DMS 273 (cell line): ENCODE results near the gene CDH26.

Experiments used
- DNase-seq: peaks from one replicate; lab custom pipeline; 2025; ENCODE audit not compliant: unreplicated experiment; lab: John Stamatoyannopoulos, UW

The CDH26 gene

DNA sequence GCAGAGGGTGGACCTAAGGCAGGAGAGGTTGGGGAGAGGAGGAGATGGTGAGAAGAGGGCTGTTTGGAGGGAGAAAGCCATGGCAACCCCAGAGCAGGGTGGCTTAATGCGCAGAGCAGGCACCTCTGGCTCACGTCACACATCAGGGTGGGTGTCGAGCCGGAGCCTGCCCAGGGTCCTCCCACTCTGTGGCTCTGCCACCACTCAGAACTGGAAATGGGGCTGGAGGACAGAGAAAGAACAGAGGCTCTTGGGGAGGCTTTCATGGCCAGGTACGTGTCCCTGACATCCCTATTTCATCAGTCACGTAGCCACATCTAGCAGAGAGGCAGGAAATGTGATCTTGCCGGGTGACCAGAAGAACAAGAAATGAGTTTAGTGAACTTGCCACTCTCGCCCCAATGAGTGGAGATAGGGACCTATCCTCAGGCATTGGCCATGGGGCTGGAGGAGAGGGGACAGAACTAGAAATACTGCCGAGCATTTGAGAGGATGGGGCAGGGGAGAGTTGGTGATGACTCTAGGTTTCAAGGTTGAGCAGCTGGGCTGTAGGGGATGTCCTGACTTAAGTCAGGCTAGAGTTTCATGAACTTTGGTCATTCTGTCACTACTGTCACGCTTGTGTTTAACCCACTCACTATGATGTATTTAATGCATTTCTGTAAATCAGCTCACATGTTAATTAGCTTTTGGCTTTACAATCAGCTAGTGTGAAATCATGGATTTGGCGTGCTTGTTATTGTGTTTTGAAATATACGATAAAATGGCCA, 52.7 kb downstream of the CDH26 start:
- DNase-seq = peak; percentile 28

DNA sequence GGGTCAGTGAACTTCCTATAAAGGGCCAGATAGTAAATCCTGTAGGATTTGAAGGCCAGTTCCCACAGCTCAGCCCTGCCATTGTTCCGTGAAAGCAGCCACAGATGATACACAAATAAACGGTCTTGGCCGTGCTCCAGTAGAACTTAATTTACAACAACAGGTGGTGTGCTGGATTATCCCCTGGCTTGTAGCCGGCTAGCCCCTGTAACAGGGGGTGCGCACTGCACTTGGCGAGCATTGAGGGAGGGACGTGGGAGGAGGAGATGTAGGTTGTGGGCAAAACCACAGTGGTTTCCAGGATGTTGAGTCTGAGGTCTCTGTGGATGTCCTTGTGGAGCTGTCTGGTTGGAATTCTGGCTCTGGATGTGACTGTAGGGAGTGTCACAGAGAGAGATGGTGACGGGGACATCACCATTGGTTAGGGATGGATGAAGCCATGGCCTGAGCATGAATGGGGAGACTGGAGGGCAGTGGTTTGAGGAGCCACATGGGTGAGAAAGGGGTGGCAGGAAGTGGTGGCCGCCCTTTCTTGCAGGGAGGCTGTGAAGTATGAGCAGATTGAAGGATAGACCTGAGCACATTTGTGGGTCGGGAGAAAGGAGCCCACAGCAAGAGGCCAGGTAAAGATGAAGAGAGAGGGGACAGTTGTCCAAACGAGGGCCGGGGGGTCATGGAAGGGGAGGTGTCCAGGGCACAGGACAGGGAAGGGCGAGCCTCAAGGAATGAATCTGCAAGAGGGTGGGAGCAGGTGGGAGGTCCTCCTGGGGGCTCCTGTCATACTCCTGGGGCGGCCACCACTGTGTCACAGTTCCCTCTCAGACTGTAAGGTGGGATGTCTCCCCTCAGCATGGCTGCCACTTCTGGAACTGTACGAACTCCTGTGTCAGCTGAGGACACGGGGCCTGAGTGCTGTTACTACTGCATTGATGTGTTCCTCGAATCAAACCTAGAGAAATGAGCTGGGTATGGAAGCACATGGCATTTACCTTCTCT, 53.6 kb downstream of the CDH26 start:
- peak; percentile 91 for DNase-seq

DNA sequence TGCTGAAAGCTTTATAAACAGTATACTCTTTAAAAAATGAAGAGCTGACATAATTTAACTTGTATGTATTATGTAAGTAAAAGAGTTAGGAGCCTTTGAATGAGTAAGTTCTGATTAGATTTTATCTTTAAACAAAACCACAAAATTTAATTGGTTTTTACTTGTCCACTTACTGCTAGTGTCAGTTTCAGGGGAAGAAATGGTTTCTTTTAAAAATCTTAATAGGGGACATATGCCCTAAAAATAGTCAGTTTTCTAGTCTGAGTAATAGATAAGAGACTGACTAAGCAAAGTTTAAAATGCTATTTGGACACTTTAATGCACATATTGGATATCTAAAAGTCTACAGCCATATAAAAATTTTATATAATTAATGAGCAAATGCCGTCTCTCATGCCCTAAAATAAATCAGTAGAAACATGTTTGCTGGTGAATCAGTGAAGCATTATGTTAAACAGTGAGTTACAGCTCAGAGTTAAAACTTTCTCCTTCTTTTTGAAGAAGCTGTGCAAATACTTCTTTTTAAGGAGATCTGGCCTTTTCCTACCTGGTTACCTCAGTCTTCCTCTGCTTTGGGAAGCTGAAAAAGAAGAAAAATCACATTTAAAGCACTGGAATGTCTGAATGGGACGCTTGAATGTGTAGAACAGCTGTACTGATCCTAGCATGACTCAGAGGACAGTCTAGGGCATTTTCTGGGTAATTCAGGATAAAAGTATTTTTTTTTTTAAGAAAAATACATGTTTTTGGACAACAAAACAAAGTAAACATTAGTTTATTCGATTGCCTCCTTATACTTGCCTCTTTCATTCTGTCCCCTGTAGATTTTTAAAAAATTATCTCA, 55.3 kb downstream of the CDH26 start:
- DNase-seq = no peak

DNA sequence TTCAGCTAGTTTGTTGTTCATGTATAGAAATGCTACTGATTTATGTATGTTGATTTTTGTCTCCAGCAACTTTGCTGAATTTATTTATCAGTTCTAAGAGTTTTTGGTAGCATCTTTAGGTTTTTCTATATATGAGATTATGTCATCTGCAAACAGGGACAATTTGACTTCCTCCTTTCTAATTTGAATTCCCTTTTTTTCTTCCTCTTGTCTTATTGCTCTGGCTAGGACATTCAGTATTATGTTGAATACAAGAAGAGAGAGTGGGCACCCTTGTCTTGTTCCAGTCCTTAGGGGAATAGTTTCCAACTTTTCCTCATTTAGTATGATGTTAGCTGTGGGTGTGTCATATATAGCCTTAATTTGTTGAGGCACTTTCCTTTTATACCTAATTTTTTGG, 58.2 kb downstream of the CDH26 start:
- no peak for DNase-seq

DNA sequence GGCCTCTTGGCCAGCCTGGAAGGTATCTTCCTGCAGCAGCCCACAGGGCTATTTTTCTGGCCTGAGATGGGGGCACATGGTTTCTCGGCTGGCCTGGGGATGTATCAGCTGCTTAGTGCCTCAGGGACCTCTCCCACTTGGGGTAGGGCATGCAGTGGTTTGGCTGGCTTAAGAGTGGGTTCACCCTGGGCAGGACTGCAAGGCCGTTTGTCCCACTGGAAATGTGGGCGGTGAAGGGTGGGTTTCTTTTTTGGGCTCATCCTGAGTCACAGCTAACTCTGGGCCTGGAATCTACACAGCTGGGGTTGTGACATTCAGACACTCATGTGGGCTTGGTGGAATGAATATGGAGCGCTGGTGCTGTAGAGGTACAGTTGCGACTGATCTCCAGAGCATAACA, 62.0 kb downstream of the CDH26 start:
- DNase-seq = no peak

DNA sequence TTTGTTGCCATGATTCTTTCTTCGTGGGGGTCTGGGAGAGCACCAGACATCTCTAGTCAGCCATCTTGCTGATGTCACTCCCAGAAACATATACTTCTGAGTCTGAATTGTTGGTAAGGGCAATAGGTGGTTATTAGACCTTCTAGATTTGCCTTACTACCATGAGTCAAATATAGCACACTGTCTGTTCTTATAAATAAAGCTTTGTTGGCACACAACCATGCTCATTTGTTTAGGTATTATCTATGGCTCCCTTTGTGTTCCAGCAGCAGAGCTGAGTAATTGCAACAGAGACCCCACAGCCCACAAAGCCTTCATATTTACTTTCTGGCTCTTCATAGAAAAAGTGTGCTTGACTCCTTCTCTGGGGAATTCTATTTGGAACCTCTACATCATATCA, 62.9 kb downstream of the CDH26 start:
- no peak for DNase-seq

DNA sequence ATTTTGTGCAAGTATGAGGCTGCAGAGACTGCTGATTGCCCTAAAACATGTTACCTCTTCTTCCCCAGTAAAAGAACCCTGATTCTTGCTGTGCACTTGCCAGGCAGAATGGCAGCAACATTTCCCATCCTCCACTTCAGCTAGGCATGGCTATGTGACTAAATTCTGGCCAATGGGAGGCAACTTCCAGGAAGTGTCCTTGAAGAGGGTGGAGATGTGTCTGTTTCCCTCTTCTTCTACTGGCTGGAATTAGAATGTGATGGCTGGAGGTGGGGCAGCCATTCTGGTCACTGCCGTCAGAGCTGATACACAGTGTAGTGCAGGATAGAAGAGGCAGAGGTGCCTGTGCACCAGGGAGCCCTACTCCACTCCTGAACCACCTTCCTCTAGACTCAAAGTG, 64.6 kb downstream of the CDH26 start:
- no peak for DNase-seq

DNA sequence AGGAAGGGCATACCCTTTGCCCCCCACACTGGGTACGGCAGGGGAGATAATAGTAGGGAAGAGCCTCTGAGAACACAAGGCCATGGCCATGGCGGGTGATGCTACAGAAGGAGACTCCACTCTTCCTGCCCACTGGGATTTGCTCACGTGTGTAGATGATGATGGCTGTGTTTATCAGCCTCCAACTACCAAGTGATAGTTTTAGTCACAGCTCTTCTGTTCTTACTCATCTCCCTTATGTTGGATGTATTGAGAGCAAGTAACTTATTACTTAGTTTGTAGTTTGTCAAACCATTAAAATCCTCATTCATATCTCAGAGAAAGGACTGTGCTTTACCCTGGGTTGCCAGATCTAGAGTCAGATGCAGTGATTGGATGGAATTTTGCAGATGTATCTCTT, 66.0 kb downstream of the CDH26 start:
- DNase-seq = no peak

DNA sequence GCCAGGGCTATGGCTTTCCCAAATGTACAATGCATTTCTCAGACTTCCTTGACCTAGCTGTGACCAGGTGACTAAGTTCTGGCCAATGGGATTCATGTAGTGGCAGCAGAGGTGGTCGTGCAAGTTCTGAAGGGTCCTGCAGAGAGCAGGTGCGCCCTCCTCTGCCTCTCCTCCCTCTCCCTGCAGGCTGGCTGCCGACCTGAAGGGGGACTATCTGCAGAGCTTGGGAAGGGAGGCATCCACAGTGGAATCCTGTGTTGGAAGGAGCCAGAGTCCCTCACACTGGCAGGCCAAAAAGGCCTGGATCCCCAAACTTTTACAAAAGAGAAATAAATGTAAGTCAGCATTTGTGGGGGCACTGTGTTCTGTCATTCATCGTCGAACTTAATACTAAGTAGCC, 66.6 kb downstream of the CDH26 start:
- DNase-seq = no peak

DNA sequence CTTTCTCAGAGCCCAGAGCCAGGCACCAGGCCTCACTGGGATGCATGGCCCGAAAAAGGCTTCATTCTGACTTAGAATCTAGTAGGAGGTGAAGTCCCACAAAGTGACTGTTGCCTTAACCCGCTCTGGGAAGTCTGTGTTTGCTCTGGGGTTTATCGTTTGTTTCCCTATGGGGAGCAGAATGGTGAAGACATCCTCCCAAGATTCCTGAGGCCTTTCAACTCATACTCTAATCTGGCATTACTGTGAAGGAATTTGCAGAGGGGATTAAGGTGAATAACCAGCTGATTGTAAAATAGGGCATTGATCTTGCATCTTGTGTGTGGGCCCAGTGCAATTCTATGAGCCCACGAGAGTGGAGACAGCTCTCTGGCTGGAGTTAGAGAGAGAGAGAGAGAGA, 67.8 kb downstream of the CDH26 start:
- DNase-seq = no peak

DNA sequence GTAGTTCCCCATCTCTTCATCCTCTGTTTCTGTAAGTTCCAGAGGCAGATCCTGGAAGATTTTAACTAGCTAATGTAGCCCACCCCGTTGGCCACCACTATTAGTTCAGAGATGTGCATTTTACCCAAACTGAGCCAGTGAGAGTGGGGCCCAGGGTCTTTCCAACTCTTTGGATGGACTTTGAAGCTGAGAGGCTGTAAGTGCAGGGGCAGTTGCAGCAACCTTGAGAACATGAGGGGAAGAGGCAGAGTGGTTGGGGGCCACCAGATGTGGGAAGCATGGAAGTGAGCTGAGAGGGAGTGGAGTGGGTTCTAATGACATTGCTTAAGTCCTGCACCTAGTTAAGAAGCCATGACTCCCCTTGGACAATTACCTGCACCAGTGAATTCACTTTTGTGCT, 72.2 kb downstream of the CDH26 start:
- DNase-seq = no peak

DNA sequence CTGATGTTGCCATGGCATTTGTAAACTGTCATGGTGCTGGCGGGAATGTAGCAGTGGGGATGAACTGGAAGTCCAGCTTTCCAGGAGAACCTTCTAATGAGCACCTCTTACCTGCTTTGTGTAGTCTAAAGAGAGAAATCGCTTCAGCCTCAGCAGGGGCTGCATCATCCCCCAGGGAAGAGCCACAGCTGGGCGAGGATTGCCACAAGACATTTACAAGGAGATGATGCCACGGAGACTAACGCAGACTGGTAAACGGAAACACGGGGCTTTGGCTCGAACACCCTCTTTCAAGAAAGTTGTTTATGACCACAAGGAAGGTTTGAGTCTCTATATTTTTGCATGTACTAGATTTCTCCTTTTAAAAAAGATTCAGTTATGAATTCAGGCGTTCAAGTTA, 72.9 kb downstream of the CDH26 start:
- no peak for DNase-seq

DNA sequence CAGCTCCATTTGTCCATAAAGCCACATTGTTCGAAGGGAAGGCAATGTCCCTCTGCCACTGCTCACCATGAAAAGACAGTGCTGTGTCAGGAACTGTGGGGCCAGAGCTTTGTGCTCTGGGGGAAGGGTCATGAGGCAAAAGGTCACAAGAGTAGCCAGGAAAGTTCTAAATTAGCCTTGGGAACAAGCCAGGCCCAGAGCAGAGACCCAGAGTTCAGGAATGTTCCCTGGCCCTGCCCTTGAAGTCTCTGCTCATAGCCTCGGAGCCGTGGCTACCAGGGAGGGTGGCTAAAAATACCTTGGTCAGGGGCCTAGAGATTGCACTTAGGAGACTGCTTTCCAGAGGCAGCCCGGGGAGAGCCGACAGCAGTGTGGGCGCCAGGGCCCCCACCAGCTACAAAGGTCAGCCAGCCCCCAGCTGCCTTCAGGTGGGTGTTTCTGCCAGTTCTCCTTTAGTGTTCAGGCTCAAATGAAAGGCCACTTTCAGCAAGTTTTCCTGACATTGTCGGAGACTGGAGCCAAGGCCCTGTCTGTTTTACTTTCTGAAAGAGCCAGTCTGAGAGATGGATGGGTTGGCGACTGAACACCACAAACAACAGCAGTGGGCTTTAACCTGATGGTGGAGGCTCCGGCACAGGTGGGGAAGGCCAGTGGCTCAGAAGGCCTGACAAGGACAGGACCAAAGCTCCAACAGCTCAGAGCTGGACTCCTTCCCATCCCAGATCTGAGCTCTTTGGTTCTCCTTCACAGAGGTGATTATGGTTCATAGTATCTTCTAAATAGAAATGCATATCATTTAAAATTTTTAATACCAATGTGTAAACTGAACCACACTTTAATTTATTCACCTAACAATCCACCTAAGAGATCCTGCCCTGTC, 76.2 kb downstream of the CDH26 start:
- DNase-seq = no peak

DNA sequence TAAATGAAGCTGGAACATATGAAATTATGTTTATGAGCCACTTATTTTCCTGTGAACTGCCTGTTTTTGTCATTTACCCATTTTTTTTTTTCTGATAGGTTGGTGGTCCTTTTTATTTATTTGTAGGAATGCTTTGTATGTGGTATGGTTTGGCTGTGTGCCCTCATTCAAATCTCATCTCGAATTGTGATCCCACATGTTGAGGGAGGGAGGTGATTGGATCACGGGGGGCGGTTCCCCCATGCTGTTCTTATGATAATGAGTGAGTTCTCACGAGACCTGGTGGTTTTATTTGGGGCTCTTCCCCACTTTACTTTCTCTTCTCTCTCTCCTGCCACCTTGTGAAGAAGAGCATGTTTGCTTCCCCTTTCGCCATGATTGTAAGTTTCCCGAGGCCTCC, 77.3 kb downstream of the CDH26 start:
- no peak for DNase-seq

DNA sequence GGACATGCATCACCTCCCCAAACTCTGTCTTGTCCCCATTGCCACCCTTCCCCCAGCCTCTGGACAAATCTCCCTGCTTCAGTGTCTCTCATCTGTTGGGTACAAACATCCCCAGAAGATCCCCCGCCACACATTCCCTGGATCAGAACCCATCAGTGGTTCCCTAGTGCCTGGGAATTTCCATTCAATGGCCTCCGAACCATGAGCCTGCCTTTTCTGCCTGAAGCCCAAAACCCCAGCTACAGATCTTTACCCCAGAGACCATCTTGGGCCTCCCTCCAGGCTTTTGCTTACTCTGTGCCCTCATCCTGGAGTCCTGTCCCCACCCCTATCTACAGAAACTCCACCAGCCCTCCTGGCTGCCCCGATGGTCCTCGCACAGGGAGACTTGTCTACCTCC, 78.1 kb downstream of the CDH26 start:
- DNase-seq = no peak

DNA sequence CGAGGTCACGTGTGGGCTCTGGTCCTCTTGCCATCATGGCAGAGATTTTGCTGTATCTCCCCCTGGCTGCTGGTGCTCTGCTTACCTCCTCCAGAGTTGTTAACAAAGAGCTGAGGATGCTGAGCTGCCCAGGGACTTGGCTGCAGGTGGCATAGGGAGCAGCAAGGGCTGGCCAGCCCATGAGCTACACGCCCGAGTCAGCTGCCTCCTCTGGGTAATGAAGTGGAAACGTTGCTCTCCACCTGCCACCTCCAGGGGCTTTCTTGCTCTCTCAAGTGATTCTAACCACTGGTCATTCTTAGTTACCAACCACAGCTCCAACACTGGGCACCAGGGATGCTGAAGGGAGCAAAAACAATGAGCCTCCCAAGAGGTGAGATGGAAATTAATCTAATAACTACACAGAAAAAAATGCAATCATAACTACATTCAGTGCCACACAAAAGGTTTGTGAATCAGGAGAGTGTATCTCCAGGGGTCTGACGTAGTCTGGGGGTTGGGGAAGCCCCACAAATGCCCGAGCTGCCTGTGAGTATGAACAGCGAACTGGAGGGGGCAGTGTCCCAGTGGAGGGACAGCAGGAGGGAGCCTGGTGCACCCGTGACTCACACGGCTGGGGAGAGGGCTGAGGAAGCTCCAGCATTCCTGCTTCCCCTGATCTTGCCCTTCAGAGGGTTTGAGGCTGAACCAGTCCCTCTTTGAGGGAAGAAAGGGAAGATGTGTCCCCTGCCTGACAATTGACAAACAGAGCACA, 78.7 kb downstream of the CDH26 start:
- DNase-seq = peak; percentile 23

DNA sequence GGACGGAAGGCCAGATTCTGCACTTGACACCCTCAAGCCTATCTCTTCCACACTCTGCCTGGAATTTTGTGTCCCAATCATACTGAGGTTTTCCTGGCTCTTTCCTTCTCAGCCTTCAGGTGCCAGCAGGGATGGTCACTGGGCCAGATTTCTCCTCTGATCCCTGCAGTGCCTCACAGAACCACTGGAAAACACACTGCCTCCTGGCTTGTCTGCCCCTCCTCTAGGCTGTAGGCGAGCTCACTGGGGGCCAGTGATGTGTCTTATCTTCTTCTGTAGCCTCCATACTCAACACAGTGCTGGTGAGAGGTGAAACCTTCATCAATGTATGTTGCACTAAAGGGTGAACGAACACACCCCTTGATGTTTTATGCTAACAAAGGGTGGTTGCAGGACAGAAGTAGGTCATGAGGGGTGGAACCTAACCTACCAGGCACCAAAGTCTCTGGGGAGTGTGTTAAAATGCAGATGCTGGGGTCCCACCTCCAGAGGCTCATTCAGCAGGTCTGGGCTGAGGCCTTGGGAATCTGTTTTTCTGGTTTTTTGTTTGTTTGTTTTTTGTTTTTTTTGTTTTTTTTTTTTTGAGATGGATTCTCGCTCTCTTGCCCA, 80.3 kb downstream of the CDH26 start:
- DNase-seq = no peak

DNA sequence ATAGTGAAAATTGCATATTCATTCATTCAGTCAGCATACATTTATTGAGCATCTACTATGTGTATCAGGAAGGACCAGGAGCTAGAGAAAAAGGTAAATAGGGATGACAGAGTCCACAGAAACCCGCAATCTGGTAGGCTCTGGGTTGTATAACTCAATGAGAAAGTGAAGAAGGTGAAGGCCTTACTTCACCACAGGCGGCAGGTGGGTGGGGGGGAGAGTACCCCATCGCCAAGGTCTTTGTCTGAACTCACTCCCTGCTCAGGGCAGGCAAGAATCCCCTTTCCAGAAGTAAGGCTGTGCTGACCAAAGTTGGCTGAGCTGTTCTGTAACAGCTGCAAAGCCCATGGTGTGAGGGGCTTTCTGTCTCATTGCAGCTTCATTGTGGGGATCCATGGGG, 81.3 kb downstream of the CDH26 start:
- no peak for DNase-seq

DNA sequence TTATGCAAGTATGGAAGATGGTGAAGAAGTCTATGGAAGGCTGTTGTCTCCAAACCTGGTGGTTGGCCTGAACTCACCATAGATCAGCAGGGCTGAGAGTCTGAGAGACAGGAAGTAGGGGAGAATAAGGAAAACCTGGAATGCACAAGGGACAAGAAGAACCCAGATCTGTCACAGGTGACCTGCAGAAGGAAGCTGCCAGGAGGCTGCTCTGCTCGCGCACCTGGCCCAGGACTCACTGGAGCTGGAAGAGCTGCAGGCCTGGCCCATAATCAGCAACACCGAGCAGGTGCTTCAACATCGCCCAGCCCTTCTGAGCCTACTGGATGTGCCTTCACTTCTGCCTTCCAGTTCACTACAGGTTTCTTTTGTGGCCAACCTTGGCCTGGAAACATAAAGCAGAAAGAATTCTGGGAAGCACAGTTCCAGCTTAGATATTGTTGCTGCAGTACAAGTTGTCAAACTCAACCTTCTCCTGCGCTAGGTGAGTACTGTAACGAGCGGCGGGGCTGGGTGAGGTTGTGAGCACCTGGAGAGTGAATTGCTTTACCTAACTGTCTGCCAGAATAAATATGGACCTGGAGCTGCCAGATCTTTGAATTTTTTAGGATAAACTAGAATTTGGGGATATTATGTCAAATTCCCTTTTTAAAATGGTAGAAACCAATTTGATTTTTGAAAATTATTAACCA, 82.4 kb downstream of the CDH26 start:
- DNase-seq = no peak
